GM12875 (cell line): ENCODE measurements around the gene G3BP2.

ENCODE experiments used
- H3K4me3 ChIP-seq: one replicate; pipeline ENCODE4 v1.5.1; 2011; ENCODE audit warnings: low read depth, low read length, control low read depth
- CTCF ChIP-seq: IDR thresholded peaks from 2 replicates; pipeline ENCODE4 v1.5.1; 2011; ENCODE audit warnings: low read depth, mild to moderate bottlenecking, control low read depth, inconsistent platforms, low read length, moderate library complexity, borderline replicate concordance; ENCODE audit not compliant: insufficient read depth

The G3BP2 gene

GRCh38 chr4:75623026-75623425, 50.2 kb downstream of the G3BP2 start:
- no peak overlapping the region for H3K4me3 ChIP-seq
- TF ChIP-seq CTCF, result no peak

GRCh38 chr4:75621715-75622114, 51.5 kb downstream of the G3BP2 start:
- no peak overlapping the region for H3K4me3 ChIP-seq
- TF ChIP-seq CTCF, result no peak

GRCh38 chr4:75612306-75612705, 60.9 kb downstream of the G3BP2 start:
- TF ChIP-seq CTCF, result no peak
- no peak overlapping the region for H3K4me3 ChIP-seq

- H3K4me3 ChIP-seq, result no peak overlapping the region
- no peak for TF ChIP-seq CTCF
Observed at GRCh38 chr4:75605928-75606327, 67.3 kb downstream of the G3BP2 start.

- TF ChIP-seq CTCF, result no peak
- no peak overlapping the region for H3K4me3 ChIP-seq
Observed at GRCh38 chr4:75599647-75600046, 73.6 kb downstream of the G3BP2 start.

GRCh38 chr4:75598390-75598789, 74.8 kb downstream of the G3BP2 start:
- no peak overlapping the region for H3K4me3 ChIP-seq
- TF ChIP-seq CTCF, result no peak

- TF ChIP-seq CTCF, result no peak
- H3K4me3 ChIP-seq, result no peak overlapping the region
Observed at GRCh38 chr4:75596061-75596460, 77.2 kb downstream of the G3BP2 start.
